CD4-positive, alpha-beta T cell treated with Interleukin-2 at 100 ng/mL for 4 hours (primary cell): Measurements from ENCODE around the gene CHCHD10.
A peak's percentile ranks its signal among the peaks of the same experiment; 100 is the strongest.

Experiments used
- DNase-seq: peaks from one replicate; pipeline ENCODE4 v3.0.0-alpha.2; 2020; ENCODE audit warnings: low spot score

Gene CHCHD10

DNA sequence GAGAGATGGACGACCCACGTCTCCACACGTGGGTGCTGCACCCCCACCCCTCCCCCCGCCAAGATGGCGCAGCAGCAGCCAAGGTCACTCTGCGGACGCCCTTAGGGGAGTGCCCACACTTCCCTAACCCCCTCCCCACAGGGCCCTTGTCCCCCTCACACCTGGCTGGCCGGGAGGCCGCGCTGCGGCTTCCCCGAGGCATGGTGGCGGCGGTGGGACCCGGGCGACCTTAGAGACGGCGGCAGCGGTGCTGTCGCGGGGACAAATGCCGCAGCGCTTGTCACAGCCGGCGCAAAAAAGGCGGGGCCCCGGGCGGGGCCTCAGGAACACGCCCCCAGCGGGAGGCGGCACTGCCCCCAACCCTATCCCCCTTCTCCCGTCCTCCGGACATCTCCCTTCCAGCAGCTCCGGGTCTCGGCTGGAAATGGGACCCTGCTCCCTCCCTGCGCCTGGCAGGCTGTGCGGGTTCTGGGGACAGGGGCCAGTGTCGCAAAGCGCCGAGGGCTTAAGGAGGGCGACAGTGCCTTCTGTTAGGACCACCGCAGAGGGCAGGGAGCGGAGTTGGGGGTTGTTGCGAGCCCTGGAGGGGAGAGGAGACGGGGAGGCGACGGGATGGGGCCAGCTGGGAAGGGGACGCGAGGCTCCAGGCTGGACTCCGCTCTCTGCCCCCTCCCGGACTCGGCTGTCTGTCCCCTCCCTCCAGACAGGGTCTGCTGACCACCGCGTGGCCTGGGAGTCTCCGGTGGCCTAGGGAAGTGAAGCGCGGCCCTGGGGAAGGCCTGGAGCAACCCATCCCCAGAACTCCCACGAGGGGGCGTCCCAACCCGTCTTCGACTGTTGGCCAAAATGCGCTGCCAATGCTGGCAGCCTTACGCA lies at the start of gene CHCHD10:
Gene CHCHD10 (minus strand): TSS at position 300 of the 876 bp plus-strand sequence. CDS start 98 bp downstream, at position 202.
- DNase-seq: peak; percentile 66

DNA sequence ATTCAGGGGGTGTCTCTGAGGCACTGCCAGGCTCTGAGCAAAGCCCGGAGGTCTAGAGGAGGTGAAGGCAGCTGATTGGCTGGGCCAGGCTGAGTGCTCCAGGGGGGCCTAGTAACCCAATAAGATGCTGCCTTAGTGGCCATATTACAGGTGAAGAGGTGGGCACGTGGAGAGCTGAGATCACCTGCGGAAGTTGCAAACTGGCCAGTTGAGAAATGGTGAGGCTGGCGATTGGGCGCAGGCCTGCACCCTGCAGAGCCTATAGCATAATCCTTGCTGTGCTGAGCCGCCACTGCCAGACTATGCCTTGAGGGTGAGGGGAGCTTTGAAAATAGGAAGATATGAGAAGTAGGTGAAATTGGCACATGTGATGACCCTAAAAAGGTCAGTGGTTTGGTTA lies 49.4 kb upstream of the CHCHD10 start:
- DNase-seq: no peak

DNA sequence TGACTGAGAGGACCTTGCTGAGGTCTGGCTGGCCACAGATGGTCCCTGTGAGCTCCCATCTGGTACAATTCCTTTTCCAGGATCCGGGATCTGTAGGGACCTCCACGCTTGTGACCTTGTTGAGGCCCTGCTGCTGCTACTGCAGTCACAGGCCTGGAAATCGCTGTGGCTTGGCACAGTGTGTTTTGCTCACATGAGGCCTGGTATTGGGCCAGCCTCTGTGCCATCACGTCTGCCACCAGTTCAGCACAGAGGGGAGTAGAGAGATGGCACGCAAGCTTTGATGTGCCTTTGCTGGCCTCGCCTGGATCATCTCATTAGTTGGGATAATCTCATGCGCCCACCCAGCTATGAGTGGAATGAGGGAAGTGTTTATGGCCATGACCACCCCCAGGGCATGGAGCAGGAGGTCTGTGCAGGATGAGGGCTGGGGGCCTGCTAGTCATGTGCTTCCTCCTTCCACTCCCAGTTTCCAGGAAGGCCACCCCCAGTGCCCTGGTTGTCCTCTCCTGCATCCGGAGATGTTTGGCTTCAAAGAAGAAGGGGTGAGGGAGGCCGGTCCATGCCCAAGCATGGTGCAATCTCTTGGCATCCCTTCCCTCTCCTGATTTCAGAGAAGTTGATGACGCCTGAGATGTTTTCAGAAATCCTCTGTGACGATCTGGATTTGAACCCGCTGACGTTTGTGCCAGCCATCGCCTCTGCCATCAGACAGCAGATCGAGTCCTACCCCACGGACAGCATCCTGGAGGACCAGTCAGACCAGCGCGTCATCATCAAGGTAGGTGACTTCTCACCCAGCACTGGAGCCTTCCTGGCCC lies 48.6 kb upstream of the CHCHD10 start:
- DNase-seq: no peak

GRCh38 chr22:23815541-23816155 lies 47.9 kb upstream of the CHCHD10 start:
- DNase-seq: no peak

GRCh38 chr22:23812378-23812777 lies 44.6 kb upstream of the CHCHD10 start:
- no peak for DNase-seq

GRCh38 chr22:23806837-23807236 lies 39.1 kb upstream of the CHCHD10 start:
- DNase-seq: no peak

- no peak for DNase-seq
Measured at GRCh38 chr22:23804781-23805291, 37.1 kb upstream of the CHCHD10 start.

GRCh38 chr22:23803001-23803819 lies 35.4 kb upstream of the CHCHD10 start:
- no peak for DNase-seq

- no peak for DNase-seq
Measured at GRCh38 chr22:23801886-23802377, 34.2 kb upstream of the CHCHD10 start.

GRCh38 chr22:23801238-23801821 lies 33.6 kb upstream of the CHCHD10 start:
- no peak for DNase-seq

DNA sequence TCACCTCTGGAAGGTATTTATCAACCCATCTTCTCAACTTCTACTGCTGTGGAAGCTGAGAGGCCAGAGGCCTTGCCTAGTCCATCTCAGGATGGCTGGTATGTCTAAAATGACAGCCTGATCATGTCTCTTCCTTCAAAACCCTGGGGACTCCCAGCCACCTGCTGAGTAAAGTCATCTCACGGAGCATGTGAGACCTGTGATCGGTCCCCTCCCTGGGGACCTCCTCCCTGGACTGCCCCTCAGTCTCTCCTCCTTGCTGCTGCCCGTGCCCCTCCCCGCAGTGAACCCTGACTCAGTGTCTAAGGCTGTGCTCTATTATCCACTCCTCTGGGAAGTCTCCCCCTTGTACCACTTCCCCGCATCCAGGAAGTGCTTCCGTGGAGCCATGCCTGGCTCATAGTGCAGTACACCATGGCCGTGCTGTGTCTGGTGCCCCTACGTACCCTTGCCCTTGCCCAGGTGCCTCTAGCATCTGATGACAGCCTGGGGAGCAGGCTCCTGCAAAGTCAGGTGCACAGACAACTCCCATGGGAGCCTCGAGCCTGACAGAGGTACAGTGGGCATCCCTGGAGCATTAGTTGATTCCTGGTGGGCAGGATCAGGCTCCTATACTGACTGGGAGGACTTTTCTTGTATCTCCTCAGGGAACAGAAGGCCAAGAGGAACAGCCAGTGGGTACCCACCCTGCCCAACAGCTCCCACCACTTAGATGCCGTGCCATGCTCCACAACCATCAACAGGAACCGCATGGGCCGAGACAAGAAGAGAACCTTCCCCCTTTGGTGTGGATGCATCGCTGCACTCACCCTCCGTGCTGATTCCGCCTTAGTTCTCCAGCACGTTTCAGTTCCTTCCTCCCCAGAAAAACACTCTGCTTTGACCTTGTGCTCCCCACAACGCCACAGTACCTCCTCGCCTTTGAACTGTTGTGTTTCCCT lies 32.8 kb upstream of the CHCHD10 start:
- DNase-seq: no peak

GRCh38 chr22:23796461-23796860 lies 28.7 kb upstream of the CHCHD10 start:
- no peak for DNase-seq

GRCh38 chr22:23793326-23793725 lies 25.6 kb upstream of the CHCHD10 start:
- no peak for DNase-seq

DNA sequence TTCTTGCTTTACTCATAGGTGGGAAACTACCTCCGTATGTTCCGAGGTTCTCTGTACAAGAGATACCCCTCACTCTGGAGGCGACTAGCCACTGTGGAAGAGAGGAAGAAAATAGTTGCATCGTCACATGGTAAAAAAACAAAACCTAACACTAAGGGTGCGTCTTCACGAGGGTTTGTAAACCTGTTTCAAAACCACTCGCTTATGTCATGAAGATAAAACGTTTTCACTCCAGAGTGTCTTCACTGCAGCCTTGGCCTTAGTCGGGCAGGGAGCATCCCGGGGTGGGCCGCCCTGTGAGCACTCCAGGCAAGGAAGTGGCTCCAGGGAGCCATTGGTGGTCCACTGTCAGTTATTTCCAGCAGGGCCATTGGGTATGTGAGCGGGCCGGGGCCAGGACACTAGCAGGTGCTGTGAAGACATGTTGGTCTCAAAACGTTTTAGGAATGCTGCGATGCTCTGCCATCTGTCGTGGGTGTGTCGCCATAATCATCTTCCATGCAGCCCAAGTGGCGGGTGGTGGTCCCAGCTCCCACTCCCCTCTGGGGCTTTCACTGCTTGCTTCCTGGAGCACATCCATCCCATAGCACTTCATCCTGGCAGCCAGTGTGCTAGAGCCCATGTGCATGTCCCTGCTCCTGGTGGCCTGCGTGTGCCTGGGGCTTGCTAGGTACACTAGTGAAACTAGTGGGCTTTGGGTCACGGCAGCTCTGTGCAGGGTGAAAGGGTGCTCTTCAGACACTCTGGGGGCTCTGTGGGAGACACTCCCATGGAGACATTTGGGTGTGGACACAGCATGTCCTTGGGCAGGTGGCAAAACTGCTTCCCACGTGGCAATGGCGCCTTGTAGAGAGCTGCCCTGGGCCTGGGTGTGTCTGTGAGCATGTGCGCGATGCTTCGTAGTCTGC lies 24.2 kb upstream of the CHCHD10 start:
- no peak for DNase-seq

GRCh38 chr22:23790819-23791737 lies 23.3 kb upstream of the CHCHD10 start:
- DNase-seq: no peak

DNA sequence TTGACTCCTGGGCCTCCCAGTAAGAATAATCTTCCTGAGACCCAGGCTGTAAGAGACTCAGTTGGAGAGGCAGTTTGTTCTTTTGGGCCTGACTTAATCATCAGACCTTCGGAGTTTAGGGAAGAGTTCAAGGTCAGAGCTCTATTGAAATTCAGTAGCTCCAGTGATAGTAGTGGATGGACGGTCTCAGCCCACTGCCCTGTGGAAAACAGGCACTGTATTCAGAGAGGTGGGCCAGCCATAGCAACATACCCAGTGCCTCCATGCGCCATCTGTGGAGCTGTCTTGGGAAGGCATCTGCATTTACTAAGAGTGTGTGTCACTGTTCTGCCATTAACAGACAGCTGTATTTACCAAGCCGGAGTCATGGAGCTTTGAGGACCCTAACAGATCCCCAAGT lies 21.9 kb upstream of the CHCHD10 start:
- no peak for DNase-seq

GRCh38 chr22:23789121-23789520 lies 21.3 kb upstream of the CHCHD10 start:
- no peak for DNase-seq

GRCh38 chr22:23787910-23788309 lies 20.1 kb upstream of the CHCHD10 start:
- no peak for DNase-seq
